GM18499 (cell line): ENCODE results near the gene MEAF6.
"Not testable (repeated sequence)": the region's sequence is repeated elsewhere in the genome, so short reads cannot be mapped to it uniquely, and the experiment has no call there.

Experiments
- ATAC-seq: cut with Tn5 transposase; IDR thresholded peaks from one replicate; pipeline ENCODE4 v1.9.1; 2021; ENCODE audit warnings: moderate number of reproducible peaks; ENCODE audit not compliant: insufficient read depth, unreplicated experiment

MEAF6 gene

DNA sequence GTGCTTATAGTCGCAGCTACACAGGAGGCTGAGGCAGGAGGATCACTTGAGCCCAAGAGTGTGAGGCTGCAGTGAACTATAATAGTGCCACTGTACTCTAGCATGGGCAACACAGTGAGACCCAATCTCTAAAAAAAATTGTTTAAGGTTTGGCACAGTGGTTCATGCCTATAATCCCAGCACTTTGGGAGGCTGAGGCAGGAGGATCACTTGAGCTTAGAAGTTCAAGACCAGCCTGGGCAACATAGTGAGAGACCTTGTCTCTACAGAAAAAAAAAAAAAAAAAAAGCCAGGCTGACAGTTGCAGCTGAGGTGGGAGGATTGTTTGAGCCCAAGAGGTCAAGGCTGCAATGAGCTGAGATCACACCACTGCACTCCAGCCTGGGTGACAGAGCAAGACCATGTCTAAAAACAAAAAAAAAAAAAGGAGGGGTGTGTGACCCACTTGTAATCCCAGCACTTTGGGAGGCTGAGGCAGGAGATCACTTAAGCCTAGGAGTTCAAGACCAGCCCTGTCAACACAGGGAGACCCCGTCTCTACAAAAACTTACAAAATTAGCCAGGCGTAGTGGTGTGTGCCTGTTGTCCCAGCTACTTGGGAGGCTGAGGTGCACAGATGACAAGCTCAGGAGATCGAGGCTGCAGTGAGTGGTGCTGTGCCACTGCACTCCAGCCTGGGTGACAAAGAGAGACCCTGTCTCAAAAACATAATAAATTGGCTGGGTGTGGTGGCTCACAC lies 18.0 kb upstream of the MEAF6 start:
- not testable (repeated sequence) for ATAC-seq

DNA sequence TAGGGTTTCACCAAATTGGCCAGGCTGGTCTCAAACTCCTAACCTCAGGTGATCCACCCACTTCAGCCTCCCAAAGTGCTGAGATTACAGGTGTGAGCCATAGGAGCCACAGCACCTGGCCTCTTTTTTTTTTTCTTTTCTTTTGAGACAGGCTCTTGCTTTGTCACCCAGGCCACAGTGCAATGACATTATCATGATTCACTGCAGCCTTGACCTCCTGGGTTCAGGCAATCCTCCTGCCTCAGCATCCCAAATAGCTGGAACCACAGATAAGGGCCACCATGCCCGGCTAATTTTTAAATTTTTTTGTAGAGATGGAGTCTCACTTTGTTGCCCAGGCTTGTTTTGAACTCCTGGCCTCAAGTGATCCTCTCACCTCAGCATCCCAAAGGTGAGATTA lies 15.3 kb upstream of the MEAF6 start:
- not testable (repeated sequence) for ATAC-seq

DNA sequence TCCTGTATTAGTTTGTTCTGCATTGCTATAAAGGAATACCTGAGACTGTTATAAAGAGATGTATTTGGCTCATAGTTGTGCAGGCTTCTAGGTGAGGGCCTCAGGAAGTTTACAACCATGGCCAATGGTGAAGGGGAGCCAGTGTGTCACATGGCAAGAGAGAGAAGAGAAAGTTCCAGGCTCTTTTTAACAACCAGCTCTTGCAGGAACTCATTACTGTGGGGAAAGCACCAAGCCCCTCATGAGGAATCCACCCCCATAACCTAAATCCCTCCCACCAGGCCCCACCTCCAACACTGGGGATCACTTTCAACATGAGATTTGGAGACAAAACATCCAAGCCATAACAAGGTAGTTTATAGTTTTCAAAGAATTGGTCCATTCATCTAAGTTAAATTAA lies 5.0 kb upstream of the MEAF6 start:
- no peak for ATAC-seq

DNA sequence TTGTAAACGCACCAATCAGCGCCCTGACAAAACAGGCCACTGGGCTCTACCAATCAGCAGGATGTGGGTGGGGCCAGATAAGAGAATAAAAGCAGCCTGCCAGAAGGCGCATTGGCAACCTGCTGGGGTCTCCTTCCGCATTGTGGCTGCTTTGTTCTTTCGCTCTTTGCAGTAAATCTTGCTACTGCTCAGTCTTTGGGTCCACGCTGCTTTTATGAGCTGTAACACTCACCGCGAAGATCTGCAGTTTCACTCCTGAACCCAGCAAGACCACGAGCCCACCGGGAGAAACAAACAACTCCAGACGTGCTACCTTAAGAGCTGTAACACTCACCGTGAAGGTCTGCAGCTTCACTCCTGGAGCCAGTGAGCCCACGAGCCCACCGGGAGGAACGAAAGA lies 4.4 kb upstream of the MEAF6 start:
- not testable (repeated sequence) for ATAC-seq

DNA sequence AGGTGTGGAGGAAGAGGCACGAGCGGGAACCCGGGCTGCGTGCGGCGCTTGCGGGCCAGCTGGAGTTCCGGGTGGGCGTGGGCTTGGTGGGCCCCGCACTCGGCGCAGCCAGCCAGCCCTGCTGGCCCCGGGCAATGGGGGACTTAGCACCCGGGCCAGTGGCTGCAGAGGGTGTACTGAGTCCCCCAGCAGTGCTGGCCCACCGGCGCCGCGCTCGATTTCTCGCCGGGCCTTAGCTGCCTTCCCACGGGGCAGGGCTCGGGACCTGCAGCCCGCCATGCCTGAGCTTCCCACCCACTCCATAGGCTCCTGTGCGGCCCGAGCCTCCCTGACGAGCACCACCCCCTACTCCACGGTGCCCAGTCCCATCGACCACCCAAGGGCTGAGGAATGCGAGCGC lies 3.7 kb upstream of the MEAF6 start:
- ATAC-seq, result not testable (repeated sequence)

DNA sequence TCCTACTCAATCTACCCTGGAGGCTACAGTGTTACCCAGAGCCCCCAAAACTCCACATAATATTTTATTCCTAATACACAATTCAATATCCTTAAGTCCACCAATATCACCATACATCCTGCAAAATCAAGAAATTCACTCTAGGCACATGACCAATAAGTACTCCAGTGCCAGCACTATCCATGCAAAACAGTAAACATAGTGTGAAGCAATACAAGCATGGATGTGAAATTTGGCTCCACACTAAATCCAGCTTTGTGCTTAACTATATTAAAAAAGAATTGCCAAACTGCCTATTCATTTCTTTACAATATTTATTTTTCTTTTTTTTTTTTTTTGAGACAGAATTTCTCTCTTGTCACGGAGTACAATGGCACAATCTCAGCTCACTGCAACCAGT lies 3.0 kb upstream of the MEAF6 start:
- ATAC-seq, result no peak

DNA sequence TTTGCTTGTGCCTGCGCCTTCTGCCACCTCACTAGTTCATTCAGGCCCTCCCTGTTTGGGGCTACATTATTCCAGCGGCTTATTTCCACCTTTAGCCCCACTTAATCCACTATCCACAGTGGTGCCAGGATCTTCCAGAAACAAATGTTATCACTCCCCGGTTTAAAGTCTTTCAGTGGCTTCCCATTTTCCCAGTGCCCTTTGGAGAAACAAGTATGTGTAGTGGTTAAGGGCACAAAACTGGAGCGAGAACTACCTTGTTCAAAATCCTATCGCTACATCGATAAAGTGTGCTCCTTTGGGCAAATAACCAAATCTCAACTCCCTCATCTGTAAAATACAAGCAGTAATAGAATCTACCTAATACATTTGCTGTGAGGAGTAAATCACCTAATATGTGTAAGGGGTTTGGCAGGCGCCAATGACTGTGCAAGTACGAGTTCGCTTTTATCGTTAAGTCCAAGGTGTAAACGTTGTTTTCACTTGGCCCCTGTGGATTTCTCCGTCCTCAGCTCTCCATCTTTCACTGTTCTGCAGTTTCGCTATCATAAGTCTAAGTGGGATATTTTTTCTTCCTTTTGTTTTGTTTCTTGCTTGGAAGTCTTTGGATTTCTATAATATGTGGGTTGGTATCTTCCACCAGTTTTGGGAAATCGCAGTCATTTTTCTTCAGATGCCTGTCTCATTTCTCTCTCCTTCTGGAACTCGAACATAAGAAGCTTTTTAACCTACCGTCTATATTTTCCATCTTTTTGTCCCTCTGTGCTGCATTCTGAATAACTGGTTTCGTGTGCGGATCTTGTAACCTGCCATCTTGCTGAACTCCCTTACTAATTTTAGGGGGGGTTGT lies 844 bp upstream of the MEAF6 start:
- ATAC-seq, result no peak

DNA sequence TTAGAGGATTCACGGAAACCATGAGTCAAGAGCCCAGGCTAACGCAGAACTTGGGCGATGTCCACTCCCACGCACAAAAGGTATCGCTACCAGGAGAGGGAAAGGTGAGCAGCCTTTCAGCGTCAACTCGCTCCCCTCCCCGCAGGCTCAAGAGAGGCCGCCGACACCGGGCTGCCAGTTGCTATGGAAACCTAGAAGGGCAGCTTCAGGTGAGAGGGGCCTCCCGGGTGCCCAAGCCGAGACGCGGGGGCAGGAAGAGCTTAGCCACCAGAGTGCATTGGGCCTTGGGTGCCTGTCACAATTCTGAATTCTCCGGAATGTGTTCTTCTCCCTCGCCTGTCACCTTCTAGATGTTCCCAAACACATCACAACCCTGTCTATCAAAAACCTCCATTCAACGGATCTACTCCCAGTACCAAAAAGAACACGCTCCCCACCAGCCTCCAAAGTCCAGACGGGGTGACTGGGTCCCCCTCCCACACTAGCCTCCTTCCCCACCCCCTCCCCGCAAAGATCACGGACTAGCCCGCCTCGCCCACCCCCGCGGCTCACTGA lies 694 bp downstream of the MEAF6 start:
- ATAC-seq, result no peak

DNA sequence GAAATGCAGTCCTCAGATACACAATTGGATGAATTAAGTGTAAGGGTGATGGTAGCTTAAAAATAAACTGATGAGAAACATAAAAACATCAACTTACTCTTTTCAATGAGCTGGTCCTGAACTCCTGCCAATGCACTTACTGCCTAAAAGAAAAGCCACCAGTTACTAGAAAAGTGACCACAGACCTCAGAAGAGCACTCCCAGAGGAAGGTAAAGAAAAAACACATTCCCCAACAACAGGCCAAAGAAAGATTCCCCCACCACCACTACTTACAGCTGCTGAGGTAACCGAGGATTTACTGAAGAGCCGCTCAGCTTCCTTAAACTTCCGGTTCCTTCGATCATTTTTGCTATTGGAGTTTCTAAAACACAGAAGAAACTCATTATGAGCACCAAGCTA lies 5.4 kb downstream of the MEAF6 start:
- no peak for ATAC-seq

DNA sequence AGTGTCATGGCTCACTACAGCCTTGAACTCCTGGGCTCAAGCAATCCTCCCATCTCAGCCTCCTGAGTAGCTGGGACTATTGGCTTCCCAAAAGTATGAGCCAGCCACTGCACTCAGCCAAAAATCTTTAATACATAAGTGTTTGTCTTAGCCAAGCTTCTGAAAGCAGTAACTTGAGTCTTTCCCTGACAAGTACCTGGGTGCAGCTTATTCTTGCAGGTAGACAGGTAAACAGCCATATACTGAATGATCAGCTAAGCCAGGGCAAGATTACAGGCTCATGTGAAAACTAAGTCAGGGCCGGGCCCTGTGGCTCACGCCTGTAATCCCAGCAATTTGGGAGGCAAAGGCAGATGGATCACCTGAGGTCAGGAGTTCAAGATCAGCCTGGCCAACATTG lies 7.8 kb downstream of the MEAF6 start:
- ATAC-seq, result no peak

DNA sequence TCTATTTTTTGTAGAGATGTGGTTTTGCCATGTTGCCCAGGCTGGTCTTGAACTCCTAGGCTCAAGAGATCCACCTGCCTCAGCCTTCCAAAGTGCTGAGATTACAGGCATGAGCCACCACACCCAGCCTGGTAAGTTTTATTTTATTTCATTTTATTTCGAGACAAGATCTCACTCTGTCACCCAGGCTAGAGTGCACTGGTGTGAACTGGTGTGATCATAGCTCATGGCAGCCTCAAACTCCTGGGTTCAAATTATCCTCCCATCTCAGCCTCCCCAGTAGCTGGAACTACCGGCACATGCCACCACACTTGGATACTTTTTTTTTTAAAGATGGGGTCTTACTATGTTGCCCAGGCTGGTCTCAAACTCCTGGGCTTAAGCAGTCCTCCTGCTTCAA lies 11.8 kb downstream of the MEAF6 start:
- not testable (repeated sequence) for ATAC-seq

DNA sequence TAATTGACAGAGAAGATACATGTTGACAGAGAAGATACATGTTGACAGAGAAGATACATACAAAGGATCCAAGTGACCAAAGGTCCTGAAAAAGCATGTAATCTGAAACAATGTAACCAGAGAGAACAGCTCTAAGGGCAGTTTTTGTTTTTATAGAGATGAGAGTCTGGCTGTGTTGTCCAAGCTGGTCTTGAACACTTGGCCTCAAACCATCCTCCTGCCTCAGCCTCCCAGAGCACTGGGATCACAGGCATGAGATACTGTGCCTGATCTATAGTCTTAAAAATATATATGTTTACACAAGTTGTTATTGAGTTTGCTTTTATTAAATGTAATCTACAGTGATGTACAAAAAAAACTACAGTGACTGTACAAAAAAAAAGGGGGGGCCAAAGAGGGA lies 12.5 kb downstream of the MEAF6 start:
- ATAC-seq, result no peak

DNA sequence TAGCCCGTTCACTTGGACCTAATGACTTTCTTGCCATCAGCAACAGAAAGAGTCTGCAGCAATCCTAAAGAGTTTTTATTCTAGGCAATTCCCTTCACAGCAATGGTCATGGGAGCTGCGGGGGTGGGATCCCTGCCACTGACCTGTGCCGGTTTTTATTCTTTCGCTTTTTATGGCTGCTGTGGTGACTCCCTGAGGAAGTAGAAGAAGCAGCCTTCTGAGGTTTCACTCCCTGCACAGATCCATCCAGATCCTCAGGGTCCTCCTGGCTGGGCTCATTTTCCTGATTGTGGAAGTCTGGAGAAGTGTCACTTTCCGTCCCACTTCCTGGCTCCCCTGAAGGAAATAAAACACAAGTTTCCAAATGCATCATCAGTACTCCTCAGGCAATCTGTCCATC lies 12.9 kb downstream of the MEAF6 start:
- ATAC-seq, result no peak

DNA sequence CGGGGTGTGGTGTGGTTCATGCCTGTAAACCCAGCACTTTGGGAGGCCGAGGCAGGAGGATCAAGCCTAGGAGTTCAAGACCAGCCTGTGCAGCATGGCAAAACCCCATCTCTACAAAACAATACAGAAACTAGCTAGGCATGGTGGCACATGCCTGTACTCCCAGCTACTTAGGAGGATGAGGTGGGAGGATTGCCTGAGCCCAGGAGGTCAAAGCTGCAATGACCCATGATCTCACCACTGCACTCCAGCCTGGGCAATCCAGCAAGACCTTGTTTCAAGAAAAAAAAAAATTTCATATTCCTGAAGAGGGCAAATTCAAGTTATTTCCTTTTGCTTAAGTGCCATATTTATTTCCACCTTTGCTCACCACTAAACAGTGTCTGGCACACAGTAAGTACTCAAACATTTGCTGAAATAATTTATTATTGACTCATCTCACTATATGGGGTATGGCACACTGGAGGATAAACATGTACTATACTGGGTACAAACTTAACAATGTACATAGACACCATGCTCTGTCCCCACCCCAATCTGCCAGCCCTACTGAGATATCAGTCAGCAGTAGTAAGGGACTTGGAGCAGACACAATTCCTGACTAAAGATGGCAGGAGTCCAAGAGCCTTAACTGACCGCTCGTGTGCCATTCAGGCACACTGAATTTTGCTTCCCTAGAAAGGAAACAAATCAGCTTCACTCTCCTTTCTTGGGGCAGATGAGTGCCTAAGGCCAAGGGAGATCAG lies 15.5 kb downstream of the MEAF6 start:
- no peak for ATAC-seq

DNA sequence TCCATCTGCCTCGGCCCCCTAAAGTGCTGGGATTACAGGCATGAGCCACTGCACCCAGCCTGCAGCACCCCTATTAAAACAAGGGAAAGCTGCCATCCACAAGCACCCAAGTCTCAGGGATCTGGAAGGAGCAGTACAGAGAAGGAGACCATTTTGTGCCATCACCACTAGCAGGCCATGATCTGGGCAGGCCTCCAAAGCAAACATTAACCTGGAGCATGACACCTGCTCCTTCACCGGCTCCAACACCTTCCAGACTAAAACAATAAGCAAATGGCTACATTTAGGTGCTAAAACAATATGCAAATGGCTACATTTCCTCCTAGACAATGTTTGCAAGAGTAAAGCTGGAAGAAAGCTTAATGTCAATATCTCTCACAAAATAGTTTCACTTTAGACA lies 16.7 kb downstream of the MEAF6 start:
- ATAC-seq, result no peak

DNA sequence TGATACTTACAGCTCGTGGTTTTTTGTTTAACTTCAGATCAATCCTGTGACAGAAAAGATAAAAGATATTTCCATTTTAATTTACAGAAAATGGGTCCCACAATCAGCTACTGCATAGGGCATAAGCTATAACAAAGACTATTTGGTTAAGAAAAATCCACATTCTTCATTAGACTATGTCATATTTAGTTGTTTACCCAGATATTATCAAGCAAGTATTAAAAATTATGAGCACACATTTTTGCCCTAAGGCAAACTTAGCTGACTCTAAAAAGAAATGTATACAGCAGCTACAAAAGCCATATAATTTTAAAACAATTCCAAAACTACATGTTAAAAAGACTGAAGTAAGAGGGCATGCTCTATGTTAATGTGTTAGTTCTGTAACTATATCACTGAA lies 18.7 kb downstream of the MEAF6 start:
- no peak for ATAC-seq

DNA sequence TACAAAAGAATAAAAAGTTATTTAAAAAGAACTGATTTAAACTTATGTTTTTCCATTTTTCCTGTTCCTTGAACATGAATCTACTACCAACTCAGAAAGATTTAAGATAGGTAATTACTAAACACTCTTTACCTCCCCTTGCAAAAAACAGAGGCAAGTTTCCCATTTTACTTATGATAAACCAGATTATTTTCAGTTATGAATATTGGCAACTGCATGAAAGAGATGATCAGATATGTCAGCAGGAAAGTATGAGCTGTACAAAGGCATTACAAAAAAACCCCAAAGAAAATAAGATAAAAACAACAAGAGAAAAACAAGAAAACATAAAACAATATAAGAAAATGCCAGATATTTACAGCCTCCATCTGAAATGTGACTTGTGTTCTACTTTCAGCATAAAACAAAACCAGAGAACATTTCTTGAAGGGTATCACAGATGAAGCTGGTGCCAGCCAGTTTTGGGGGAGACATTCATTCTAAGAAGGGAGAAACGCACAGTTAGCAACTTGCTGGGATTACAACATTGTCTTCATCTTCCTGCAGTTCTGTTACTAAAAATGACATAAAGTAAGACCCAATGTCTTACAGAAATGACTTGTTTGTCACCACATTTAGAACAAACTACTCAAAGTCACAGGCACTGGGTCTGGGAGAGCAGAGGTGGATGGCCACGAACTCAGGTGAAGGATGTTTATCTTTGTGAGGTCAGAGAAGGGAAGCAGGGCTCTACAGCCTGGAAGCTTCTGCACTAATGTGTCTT lies 21.0 kb downstream of the MEAF6 start:
- ATAC-seq, result no peak

DNA sequence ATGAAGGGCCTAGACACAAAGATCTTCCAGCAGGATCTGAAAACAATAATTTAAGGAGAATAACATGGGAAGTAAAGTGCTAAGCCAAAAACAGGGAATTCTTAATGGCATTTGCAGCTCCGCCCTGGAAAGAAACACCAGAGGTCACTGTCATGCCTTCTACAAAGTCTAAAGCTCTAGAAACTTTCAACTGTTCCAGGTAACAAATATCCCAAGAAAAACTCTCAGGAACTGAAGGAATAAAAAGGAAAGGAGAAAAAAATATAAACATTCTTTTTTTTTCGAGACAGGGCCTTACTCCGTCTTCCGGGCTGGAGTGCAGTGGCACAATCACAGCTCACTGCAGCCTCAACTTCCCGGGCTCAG lies 27.0 kb downstream of the MEAF6 start:
- ATAC-seq, result no peak

DNA sequence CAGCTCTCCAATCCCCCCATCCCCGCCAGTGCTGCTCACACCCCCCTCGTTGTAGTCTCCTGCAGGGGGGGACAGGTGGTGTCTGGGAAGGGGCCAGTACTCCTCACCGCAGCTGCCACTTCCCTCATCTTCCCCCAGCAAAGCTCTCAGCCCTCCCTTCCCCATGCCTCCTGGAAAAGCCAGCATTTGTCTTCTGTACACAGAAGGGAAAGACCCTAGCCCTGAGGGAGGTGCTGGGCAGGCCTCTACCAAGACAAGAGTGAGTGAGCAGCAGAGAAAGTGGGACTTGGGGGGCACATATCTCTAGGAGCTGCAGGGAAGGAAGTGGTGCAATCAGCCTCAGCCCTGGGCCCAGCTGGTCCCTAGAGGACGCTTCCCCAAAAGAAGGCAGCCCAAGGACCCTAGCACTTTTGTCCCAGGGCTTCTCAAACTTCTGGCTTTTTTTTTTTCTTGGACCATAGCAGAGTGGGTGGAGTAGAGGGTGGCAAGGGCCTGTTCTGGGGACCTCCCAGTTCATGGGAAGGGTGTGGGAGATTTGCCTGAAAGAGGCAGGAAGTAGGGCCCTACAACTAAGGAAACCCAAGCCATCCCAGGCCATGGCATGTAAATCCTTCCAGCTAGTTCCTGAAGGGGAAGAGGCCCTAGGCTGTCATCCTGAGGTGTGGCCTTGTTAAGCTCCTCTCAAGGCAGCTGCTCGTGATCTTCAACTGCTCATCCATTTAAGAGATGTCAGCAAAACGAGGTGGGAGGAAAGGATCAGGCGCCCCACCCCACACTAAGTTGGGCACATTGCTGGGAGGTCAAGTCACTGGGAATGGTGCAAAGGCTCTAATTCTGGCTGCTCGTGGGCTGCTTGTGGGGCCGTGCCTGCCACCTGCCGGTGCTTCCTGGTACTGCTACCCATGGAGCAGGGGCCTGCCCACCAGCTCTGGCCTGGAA lies 27.6 kb downstream of the MEAF6 start:
- no peak for ATAC-seq
